ENCODE results near the gene RCOR1.

Gene RCOR1

DNA sequence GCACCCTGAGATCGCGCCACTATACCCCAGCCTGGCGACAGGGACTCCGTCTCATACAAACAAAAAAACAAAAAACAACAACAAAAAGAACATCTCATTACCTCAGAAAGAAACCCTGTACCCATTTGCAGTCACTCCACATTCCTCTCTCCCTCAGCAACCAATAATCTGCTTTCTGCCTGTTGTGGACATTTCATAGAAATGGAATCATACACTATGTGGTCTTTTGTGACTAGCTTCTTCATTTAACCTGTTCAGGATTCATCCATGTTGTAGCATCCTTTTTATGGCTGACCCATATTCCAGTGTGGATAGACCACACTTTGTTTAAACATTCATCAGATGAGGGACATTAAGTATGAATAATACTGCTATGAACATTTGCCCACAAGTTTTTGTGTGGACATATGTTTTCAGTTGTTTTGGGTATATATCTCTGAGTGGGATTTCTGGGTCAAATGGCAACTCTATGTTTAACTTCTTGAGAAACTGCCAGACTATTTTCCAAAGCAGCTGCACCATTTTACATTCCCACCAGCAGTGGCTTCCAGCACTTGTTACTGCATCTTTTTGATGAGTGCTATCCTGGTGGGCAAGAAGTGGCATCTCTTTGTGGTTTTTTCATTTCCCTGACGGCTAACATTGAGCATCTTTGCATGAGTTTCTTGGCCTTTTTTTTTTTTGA, 5.9 kb upstream of the RCOR1 start:
- peak; percentile 64 for DNase-seq (ENCODE audit: low read depth)
- TF ChIP-seq, protein P1, sequence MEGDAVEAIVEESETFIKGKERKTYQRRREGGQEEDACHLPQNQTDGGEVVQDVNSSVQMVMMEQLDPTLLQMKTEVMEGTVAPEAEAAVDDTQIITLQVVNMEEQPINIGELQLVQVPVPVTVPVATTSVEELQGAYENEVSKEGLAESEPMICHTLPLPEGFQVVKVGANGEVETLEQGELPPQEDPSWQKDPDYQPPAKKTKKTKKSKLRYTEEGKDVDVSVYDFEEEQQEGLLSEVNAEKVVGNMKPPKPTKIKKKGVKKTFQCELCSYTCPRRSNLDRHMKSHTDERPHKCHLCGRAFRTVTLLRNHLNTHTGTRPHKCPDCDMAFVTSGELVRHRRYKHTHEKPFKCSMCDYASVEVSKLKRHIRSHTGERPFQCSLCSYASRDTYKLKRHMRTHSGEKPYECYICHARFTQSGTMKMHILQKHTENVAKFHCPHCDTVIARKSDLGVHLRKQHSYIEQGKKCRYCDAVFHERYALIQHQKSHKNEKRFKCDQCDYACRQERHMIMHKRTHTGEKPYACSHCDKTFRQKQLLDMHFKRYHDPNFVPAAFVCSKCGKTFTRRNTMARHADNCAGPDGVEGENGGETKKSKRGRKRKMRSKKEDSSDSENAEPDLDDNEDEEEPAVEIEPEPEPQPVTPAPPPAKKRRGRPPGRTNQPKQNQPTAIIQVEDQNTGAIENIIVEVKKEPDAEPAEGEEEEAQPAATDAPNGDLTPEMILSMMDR (conservative IDR thresholded peaks at IDR 0.05; ENCODE audit: control insufficient read depth, insufficient read depth, low read depth, low read length): no peak
- no peak overlapping the region for H3K4me3 ChIP-seq (ENCODE audit: control insufficient read depth, low read depth, low read length)

DNA sequence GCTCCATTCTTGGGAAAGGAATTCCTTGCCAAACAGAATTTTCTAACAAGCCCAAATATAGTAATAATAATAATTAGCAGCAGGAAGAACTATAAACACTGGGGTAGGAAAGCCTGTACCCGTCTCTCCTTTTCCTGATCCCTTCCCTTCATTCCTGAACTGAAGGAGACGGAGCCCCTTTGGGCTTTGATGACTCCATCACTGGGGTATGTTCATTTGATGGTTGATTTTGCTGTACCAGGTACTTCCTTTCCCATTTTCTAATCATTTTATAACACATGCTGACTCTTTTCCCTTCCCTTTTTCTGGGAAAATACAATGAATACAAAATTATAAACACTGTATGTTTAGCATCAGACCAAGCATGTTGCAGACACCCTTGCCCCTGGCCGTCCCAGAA, 3.6 kb upstream of the RCOR1 start:
- TF ChIP-seq, protein P1 (conservative IDR thresholded peaks at IDR 0.05; ENCODE audit: control insufficient read depth, insufficient read depth, low read depth, low read length): no peak
- H3K4me3 ChIP-seq (ENCODE audit: control insufficient read depth, low read depth, low read length): no peak overlapping the region
- DNase-seq (ENCODE audit: low read depth): no peak

DNA sequence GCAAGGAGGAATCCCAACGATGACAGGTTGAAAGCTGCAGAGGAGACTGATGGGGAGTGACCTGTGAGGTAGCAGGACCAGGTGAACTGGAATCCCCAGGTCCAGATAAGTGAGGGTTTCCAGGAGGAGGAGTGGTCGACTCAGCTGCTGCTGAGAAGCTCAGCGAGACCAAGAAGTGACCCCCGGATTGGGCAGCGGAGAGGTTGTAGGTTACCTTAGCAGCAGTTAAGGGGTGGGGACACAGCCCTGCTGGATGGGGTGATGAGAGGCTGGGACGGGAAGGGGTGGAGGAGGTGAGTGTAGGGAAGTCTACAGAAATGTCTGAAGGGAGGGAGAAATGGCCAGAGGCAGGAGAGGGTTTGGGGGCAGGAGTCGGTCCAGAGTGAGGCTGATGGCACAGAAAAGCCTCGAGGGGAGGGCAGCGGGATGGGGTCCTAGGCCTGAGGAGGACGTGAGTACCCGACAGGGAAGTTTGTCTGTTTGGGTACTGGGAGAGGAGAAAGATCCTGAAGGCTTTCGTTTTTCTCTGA, 2.6 kb upstream of the RCOR1 start:
- no peak for DNase-seq (ENCODE audit: low read depth)
- H3K4me3 ChIP-seq (ENCODE audit: control insufficient read depth, low read depth, low read length): no peak overlapping the region
- TF ChIP-seq, protein P1 (conservative IDR thresholded peaks at IDR 0.05; ENCODE audit: control insufficient read depth, insufficient read depth, low read depth, low read length): no peak

DNA sequence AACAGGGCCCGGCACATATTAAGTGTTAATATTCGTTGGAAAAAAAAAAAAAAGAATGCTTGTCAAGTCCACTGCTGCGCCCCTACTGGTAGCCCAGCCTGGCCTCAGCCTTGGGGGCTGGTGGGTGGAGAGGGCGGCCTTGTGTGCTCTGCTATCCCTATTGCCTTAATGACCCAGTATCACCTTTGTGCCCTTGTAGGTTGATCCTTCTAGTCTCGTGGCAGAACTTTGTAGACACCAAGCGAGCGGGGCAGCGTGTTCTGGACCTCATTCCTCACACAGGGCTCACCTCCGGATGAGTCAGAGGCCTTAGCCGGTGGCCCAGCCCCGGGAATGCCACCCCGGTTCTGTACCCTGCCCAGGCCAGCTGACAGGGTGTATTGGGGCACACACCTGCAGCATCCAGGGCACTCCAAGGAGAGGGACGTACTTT, 1.8 kb upstream of the RCOR1 start:
- peak; percentile 64 for DNase-seq (ENCODE audit: low read depth)
- peak overlapping the region; percentile 70 for H3K4me3 ChIP-seq (ENCODE audit: control insufficient read depth, low read depth, low read length)
- TF ChIP-seq, protein P1 (conservative IDR thresholded peaks at IDR 0.05; ENCODE audit: control insufficient read depth, insufficient read depth, low read depth, low read length): peak; percentile 72

DNA sequence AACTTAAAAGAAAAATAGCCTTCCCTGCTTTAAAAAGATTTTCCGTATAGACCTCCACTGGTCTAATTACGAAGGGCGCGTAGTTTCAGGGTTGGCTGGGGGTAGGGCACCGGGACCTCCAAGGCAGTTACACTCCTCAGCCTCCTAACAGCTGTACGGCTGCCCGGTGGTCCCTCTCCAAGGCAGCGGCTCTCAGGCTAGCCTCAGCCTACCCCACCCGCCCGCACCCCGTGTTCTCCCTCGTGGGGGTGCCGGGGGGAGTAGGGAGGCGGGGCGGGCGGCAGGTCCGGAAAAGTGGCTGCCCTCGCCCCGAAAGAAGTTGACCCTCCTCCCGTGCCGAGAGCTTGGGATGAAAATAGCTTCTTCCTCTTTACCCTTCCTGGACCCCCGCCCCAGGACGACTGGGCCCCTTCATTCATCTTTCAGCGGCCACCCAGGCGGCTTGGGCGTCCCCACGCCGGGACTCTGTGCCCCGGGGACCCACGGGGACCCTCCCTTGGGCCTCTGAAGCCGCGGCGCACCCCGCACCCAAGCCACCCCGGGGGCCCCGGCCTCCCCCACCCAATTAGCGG, 991 bp upstream of the RCOR1 start:
- TF ChIP-seq, protein P1 (conservative IDR thresholded peaks at IDR 0.05; ENCODE audit: control insufficient read depth, insufficient read depth, low read depth, low read length): no peak
- peak overlapping the region; percentile 70 for H3K4me3 ChIP-seq (ENCODE audit: control insufficient read depth, low read depth, low read length)
- DNase-seq (ENCODE audit: low read depth): peak; percentile 27

DNA sequence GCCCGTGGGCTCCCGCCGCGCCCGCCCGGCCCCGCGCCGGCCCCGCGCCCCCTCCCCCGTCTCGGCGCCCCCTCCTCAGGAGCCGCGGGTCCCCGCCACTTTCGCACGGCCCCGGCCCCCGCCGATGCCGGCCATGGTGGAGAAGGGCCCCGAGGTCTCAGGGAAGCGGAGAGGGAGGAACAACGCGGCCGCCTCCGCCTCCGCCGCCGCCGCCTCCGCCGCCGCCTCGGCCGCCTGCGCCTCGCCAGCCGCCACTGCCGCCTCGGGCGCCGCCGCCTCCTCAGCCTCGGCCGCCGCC, 263 bp downstream of the RCOR1 start:
- peak overlapping the region; percentile 73 for H3K4me3 ChIP-seq (ENCODE audit: control insufficient read depth, low read depth, low read length)
- TF ChIP-seq, protein P1 (conservative IDR thresholded peaks at IDR 0.05; ENCODE audit: control insufficient read depth, insufficient read depth, low read depth, low read length): no peak
- no peak for DNase-seq (ENCODE audit: low read depth)
